HL-60 (cell line): Measurements from ENCODE around the gene PPP1R13L.

ENCODE experiments used
- DNase-seq, 2 experiments: peaks; one replicate each; pipeline ENCODE4 v3.0.0-alpha.2; 2010 to 2020; ENCODE audit warnings: low read depth in 1 of 2, low spot score in 1 of 2
- H3K27ac ChIP-seq: fragments of 250-450 bp; sonication (Bioruptor Pico); replicated peaks from 2 replicates; pipeline ENCODE4 v1.5.1; 2020; ENCODE audit warnings: mild to moderate bottlenecking, moderate library complexity
- H3K27me3 ChIP-seq: fragments of 250-450 bp; sonication (Bioruptor Pico); 2 replicates; pipeline ENCODE4 v1.5.1; 2021; ENCODE audit warnings: mild to moderate bottlenecking, moderate library complexity; ENCODE audit not compliant: insufficient read depth, poor library complexity, severe bottlenecking
- H3K4me3 ChIP-seq: replicated peaks from 2 replicates; pipeline ENCODE4 v1.5.1; 2011; ENCODE audit warnings: mild to moderate bottlenecking, control low read depth, low read length; ENCODE audit not compliant: insufficient read depth
- CTCF ChIP-seq: IDR thresholded peaks from one replicate; pipeline ENCODE4 v1.5.1; 2011; ENCODE audit warnings: low read length, control low read depth, inconsistent platforms; ENCODE audit not compliant: insufficient read depth
- GABPA ChIP-seq: IDR thresholded peaks from 2 replicates; pipeline ENCODE4 v1.6.1; 2012; ENCODE audit warnings: low read depth
- POLR2AphosphoS5 ChIP-seq: IDR thresholded peaks from 2 replicates; pipeline ENCODE4 v1.6.1; 2012; ENCODE audit warnings: low read depth
- SPI1 ChIP-seq: IDR thresholded peaks from 2 replicates; pipeline ENCODE4 v1.6.1; 2012; ENCODE audit warnings: low read depth, mild to moderate bottlenecking, borderline replicate concordance
- TF ChIP-seq, protein P1 (sequence below): IDR thresholded peaks from 2 replicates; pipeline ENCODE4 v1.6.1; 2012; ENCODE audit warnings: low read depth; ENCODE audit not compliant: insufficient replicate concordance

PPP1R13L gene

GRCh38 chr19:45351401-45351952, 53.4 kb downstream of the PPP1R13L start:
- no peak for DNase-seq
- Histone ChIP-seq H3K4me3 (no peak overlapping the region), H3K27me3 (peaks cover 8% of the 10 kb centered on the region), H3K27ac (no peak overlapping the region)
- TF ChIP-seq, protein P1, sequence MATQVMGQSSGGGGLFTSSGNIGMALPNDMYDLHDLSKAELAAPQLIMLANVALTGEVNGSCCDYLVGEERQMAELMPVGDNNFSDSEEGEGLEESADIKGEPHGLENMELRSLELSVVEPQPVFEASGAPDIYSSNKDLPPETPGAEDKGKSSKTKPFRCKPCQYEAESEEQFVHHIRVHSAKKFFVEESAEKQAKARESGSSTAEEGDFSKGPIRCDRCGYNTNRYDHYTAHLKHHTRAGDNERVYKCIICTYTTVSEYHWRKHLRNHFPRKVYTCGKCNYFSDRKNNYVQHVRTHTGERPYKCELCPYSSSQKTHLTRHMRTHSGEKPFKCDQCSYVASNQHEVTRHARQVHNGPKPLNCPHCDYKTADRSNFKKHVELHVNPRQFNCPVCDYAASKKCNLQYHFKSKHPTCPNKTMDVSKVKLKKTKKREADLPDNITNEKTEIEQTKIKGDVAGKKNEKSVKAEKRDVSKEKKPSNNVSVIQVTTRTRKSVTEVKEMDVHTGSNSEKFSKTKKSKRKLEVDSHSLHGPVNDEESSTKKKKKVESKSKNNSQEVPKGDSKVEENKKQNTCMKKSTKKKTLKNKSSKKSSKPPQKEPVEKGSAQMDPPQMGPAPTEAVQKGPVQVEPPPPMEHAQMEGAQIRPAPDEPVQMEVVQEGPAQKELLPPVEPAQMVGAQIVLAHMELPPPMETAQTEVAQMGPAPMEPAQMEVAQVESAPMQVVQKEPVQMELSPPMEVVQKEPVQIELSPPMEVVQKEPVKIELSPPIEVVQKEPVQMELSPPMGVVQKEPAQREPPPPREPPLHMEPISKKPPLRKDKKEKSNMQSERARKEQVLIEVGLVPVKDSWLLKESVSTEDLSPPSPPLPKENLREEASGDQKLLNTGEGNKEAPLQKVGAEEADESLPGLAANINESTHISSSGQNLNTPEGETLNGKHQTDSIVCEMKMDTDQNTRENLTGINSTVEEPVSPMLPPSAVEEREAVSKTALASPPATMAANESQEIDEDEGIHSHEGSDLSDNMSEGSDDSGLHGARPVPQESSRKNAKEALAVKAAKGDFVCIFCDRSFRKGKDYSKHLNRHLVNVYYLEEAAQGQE, result no peak
- TF ChIP-seq CTCF, result no peak
- TF ChIP-seq SPI1, result no peak
- no peak for TF ChIP-seq GABPA
- no peak for TF ChIP-seq POLR2AphosphoS5

- Histone ChIP-seq H3K4me3 (no peak overlapping the region), H3K27me3 (peaks cover 11% of the 10 kb centered on the region), H3K27ac (no peak overlapping the region)
- DNase-seq, result no peak
- TF ChIP-seq, protein P1, result no peak
- TF ChIP-seq GABPA (no peak), SPI1 (no peak), CTCF (no peak), POLR2AphosphoS5 (no peak)
Measured at GRCh38 chr19:45350477-45351058, 54.3 kb downstream of the PPP1R13L start.

DNA sequence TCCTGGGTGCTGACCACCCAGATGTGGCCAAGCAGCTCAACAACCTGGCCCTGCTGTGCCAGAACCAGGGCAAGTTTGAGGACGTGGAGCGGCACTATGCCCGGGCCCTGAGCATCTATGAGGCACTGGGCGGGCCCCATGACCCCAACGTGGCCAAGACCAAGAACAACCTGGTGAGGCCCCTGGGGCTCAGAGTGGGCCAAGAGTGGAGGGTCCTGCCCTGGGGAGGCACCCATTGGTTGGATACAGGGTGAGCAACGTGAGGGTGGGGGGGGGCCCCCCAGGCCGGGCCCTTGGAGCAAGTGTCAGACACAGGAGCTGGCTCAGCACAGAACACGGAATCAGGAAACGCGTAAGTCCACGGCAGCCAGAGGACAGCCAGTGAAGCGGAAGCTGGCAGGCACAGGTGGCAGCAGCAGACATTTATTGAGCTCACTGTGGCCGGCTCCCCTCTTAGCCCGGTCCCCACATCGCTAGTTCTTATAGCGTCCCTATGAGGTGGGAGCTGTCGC, 55.4 kb downstream of the PPP1R13L start:
- Histone ChIP-seq H3K27me3 (peaks cover 11% of the 10 kb centered on the region), H3K4me3 (no peak overlapping the region), H3K27ac (no peak overlapping the region)
- no peak for DNase-seq
- TF ChIP-seq POLR2AphosphoS5, result no peak
- no peak for TF ChIP-seq GABPA
- TF ChIP-seq, protein P1, result no peak
- no peak for TF ChIP-seq SPI1
- TF ChIP-seq CTCF, result no peak
